GM23338 (cell line): ENCODE results near the gene TMEM119. TPM values are rescaled to one million over a fixed set of nuclear protein-coding genes. Genes with fewer than 3 reads are reported as not detected.

Experiments used
- CREB1 ChIP-seq: fragments of 250-450 bp; sonication (Bioruptor Pico); IDR thresholded peaks from 2 replicates; pipeline ENCODE4 v1.5.0; 2020; ENCODE audit warnings: low read depth, mild to moderate bottlenecking, moderate library complexity
- ETS1 ChIP-seq: IDR thresholded peaks from 2 replicates; pipeline ENCODE4 v1.6.1; 2016; ENCODE audit warnings: antibody characterized with exemption
- EZH2phosphoT487 ChIP-seq: fragments of 200-600 bp; sonication (generic); IDR thresholded peaks from one replicate; pipeline ENCODE4 v1.8.1; 2018; ENCODE audit warnings: antibody characterized with exemption; ENCODE audit not compliant: unreplicated experiment
- JUNB ChIP-seq: IDR thresholded peaks from one replicate; pipeline ENCODE4 v1.6.1; 2016; ENCODE audit warnings: antibody characterized with exemption; ENCODE audit not compliant: unreplicated experiment
- STAT1 ChIP-seq: IDR thresholded peaks from one replicate; pipeline ENCODE4 v1.6.1; 2016; ENCODE audit warnings: antibody characterized with exemption; ENCODE audit not compliant: unreplicated experiment
- ZNF114 ChIP-seq: fragments of 250-450 bp; sonication (Bioruptor Pico); IDR thresholded peaks from 2 replicates; pipeline ENCODE4 v1.5.0; 2020; ENCODE audit warnings: mild to moderate bottlenecking, moderate library complexity
- ZNF331 ChIP-seq: fragments of 250-450 bp; sonication (Bioruptor Pico); IDR thresholded peaks from 2 replicates; pipeline ENCODE4 v1.5.0; 2020; ENCODE audit warnings: low read depth, mild to moderate bottlenecking, moderate library complexity
- polyA plus RNA-seq: library from polyadenylated mRNA; unstranded; fragments of >200 nt; fragmentation: Nextera tagmentation; extraction: Ambion mirVana; gene quantifications from 2 replicates; pipeline ENCODE4 v1.2.1, GENCODE V29; 2016
- total RNA-seq: library from RNA; depleted of rRNA; stranded (reverse); fragments of >200 nt; shearing (Covaris generic); gene quantifications from 2 replicates; pipeline ENCODE4 v1.2.3, GENCODE V29; 2014
- TF ChIP-seq, protein P1 (sequence below): fragments of 250-450 bp; sonication (Bioruptor Pico); IDR thresholded peaks from 2 replicates; pipeline ENCODE4 v1.5.0; 2020; ENCODE audit warnings: mild to moderate bottlenecking, moderate library complexity
- TF ChIP-seq, protein P2 (sequence below), 2 experiments: fragments of 200-600 bp in 1 of 2; sonication (generic) in 1 of 2; conservative IDR thresholded peaks; 2 replicates each; pipeline versions ENCODE4 v1.5.1 to v1.6.1; 2016 to 2017; ENCODE audit warnings: antibody characterized with exemption in 2 of 2, low read depth in 2 of 2, mild to moderate bottlenecking in 2 of 2, moderate library complexity in 1 of 2
- TF ChIP-seq, protein P3 (sequence below): IDR thresholded peaks from one replicate; pipeline ENCODE4 v1.6.1; 2018; ENCODE audit warnings: antibody characterized with exemption; ENCODE audit not compliant: unreplicated experiment

TMEM119 gene
- total and polyA plus RNA-seq, 2 experiments from 2014 or later = 0.06 to 0.07 TPM

- TF ChIP-seq, protein P1, sequence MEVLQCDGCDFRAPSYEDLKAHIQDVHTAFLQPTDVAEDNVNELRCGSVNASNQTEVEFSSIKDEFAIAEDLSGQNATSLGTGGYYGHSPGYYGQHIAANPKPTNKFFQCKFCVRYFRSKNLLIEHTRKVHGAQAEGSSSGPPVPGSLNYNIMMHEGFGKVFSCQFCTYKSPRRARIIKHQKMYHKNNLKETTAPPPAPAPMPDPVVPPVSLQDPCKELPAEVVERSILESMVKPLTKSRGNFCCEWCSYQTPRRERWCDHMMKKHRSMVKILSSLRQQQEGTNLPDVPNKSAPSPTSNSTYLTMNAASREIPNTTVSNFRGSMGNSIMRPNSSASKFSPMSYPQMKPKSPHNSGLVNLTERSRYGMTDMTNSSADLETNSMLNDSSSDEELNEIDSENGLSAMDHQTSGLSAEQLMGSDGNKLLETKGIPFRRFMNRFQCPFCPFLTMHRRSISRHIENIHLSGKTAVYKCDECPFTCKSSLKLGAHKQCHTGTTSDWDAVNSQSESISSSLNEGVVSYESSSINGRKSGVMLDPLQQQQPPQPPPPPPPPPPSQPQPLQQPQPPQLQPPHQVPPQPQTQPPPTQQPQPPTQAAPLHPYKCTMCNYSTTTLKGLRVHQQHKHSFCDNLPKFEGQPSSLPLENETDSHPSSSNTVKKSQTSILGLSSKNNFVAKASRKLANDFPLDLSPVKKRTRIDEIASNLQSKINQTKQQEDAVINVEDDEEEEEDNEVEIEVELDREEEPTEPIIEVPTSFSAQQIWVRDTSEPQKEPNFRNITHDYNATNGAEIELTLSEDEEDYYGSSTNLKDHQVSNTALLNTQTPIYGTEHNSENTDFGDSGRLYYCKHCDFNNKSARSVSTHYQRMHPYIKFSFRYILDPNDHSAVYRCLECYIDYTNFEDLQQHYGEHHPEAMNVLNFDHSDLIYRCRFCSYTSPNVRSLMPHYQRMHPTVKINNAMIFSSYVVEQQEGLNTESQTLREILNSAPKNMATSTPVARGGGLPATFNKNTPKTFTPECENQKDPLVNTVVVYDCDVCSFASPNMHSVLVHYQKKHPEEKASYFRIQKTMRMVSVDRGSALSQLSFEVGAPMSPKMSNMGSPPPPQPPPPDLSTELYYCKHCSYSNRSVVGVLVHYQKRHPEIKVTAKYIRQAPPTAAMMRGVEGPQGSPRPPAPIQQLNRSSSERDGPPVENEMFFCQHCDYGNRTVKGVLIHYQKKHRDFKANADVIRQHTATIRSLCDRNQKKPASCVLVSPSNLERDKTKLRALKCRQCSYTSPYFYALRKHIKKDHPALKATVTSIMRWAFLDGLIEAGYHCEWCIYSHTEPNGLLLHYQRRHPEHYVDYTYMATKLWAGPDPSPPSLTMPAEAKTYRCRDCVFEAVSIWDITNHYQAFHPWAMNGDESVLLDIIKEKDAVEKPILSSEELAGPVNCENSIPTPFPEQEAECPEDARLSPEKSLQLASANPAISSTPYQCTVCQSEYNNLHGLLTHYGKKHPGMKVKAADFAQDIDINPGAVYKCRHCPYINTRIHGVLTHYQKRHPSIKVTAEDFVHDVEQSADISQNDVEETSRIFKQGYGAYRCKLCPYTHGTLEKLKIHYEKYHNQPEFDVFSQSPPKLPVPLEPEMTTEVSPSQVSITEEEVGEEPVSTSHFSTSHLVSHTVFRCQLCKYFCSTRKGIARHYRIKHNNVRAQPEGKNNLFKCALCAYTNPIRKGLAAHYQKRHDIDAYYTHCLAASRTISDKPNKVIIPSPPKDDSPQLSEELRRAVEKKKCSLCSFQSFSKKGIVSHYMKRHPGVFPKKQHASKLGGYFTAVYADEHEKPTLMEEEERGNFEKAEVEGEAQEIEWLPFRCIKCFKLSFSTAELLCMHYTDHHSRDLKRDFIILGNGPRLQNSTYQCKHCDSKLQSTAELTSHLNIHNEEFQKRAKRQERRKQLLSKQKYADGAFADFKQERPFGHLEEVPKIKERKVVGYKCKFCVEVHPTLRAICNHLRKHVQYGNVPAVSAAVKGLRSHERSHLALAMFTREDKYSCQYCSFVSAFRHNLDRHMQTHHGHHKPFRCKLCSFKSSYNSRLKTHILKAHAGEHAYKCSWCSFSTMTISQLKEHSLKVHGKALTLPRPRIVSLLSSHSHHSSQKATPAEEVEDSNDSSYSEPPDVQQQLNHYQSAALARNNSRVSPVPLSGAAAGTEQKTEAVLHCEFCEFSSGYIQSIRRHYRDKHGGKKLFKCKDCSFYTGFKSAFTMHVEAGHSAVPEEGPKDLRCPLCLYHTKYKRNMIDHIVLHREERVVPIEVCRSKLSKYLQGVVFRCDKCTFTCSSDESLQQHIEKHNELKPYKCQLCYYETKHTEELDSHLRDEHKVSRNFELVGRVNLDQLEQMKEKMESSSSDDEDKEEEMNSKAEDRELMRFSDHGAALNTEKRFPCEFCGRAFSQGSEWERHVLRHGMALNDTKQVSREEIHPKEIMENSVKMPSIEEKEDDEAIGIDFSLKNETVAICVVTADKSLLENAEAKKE = no peak
- TF ChIP-seq STAT1 = no peak
- TF ChIP-seq CREB1 = no peak
- TF ChIP-seq, protein P2, sequence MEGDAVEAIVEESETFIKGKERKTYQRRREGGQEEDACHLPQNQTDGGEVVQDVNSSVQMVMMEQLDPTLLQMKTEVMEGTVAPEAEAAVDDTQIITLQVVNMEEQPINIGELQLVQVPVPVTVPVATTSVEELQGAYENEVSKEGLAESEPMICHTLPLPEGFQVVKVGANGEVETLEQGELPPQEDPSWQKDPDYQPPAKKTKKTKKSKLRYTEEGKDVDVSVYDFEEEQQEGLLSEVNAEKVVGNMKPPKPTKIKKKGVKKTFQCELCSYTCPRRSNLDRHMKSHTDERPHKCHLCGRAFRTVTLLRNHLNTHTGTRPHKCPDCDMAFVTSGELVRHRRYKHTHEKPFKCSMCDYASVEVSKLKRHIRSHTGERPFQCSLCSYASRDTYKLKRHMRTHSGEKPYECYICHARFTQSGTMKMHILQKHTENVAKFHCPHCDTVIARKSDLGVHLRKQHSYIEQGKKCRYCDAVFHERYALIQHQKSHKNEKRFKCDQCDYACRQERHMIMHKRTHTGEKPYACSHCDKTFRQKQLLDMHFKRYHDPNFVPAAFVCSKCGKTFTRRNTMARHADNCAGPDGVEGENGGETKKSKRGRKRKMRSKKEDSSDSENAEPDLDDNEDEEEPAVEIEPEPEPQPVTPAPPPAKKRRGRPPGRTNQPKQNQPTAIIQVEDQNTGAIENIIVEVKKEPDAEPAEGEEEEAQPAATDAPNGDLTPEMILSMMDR (conservative IDR thresholded peaks at IDR 0.05; ENCODE audit: low read depth in 2 of 2) = no peak
- TF ChIP-seq JUNB = no peak
- TF ChIP-seq ETS1 = no peak
- TF ChIP-seq ZNF114 (CRISPR knock-in tag) = no peak
- TF ChIP-seq ZNF331 (CRISPR knock-in tag) = no peak
- no peak for TF ChIP-seq EZH2phosphoT487
- TF ChIP-seq, protein P3, sequence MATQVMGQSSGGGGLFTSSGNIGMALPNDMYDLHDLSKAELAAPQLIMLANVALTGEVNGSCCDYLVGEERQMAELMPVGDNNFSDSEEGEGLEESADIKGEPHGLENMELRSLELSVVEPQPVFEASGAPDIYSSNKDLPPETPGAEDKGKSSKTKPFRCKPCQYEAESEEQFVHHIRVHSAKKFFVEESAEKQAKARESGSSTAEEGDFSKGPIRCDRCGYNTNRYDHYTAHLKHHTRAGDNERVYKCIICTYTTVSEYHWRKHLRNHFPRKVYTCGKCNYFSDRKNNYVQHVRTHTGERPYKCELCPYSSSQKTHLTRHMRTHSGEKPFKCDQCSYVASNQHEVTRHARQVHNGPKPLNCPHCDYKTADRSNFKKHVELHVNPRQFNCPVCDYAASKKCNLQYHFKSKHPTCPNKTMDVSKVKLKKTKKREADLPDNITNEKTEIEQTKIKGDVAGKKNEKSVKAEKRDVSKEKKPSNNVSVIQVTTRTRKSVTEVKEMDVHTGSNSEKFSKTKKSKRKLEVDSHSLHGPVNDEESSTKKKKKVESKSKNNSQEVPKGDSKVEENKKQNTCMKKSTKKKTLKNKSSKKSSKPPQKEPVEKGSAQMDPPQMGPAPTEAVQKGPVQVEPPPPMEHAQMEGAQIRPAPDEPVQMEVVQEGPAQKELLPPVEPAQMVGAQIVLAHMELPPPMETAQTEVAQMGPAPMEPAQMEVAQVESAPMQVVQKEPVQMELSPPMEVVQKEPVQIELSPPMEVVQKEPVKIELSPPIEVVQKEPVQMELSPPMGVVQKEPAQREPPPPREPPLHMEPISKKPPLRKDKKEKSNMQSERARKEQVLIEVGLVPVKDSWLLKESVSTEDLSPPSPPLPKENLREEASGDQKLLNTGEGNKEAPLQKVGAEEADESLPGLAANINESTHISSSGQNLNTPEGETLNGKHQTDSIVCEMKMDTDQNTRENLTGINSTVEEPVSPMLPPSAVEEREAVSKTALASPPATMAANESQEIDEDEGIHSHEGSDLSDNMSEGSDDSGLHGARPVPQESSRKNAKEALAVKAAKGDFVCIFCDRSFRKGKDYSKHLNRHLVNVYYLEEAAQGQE = no peak
Measured at GRCh38 chr12:108642899-108643654, 45.2 kb upstream of the TMEM119 start (continued).
